Osteocyte (in vitro differentiated cells): ENCODE results near the gene OR2M3. TPM values are rescaled to one million over a fixed set of nuclear protein-coding genes. Genes with fewer than 3 reads are reported as not detected.

Experiments used
- DNase-seq: peaks from one replicate; pipeline ENCODE4 v3.0.0; 2021; ENCODE audit warnings: mixed read lengths; ENCODE audit not compliant: unreplicated experiment; ENCODE audit errors: extremely low spot score
- H3K27ac Mint-ChIP-seq: one replicate; pipeline ENCODE4 v1.8.0; 2021; ENCODE audit warnings: mild to moderate bottlenecking, mixed read lengths; ENCODE audit not compliant: unreplicated experiment
- H3K27me3 Mint-ChIP-seq: one replicate; pipeline ENCODE4 v1.8.0; 2021; ENCODE audit warnings: mixed read lengths; ENCODE audit not compliant: unreplicated experiment
- H3K36me3 Mint-ChIP-seq: one replicate; pipeline ENCODE4 v1.8.0; 2021; ENCODE audit warnings: mixed read lengths; ENCODE audit not compliant: unreplicated experiment
- H3K4me1 Mint-ChIP-seq: one replicate; pipeline ENCODE4 v1.8.0; 2021; ENCODE audit warnings: mixed read lengths; ENCODE audit not compliant: unreplicated experiment
- H3K4me3 Mint-ChIP-seq: one replicate; pipeline ENCODE4 v1.8.0; 2021; ENCODE audit warnings: mild to moderate bottlenecking, moderate library complexity, mixed read lengths; ENCODE audit not compliant: unreplicated experiment
- H3K9me3 Mint-ChIP-seq: one replicate; pipeline ENCODE4 v1.8.0; 2021; ENCODE audit warnings: mixed read lengths; ENCODE audit not compliant: unreplicated experiment
- CTCF ChIP-seq: fragments of 200-600 bp; sonication (generic); IDR thresholded peaks from 2 replicates; pipeline ENCODE4 v1.5.0; 2021; ENCODE audit warnings: antibody characterized with exemption, mild to moderate bottlenecking, moderate library complexity
- total RNA-seq: library from RNA; stranded (reverse); gene quantifications from 2 replicates; pipeline ENCODE4 v1.2.1, GENCODE V29; 2021

OR2M3 gene
- total RNA-seq, 1 donor from 2014 or later, result not detected

GRCh38 chr1:248194117-248194516 lies 2.9 kb upstream of the OR2M3 start:
- no peak for TF ChIP-seq CTCF
- Mint-ChIP-seq H3K4me1 (no peaks in the 10 kb centered on the region), H3K4me3 (no peak overlapping the region), H3K27me3 (no peaks in the 10 kb centered on the region), H3K27ac (no peak overlapping the region), H3K9me3 (peaks cover 48% of the 10 kb centered on the region), H3K36me3 (no peaks in the 10 kb centered on the region)
- no peak for DNase-seq

- Mint-ChIP-seq H3K9me3 (peaks cover 44% of the 10 kb centered on the region), H3K4me3 (no peak overlapping the region), H3K4me1 (no peaks in the 10 kb centered on the region), H3K27ac (no peak overlapping the region), H3K27me3 (no peaks in the 10 kb centered on the region), H3K36me3 (no peaks in the 10 kb centered on the region)
- DNase-seq, result no peak
- TF ChIP-seq CTCF, result no peak
These were observed 18.8 kb downstream of the OR2M3 start for GRCh38 chr1:248215880-248216279.

- H3K4me1 Mint-ChIP-seq, result no peaks in the 10 kb centered on the region
- H3K4me3 Mint-ChIP-seq, result no peak overlapping the region
- no peaks in the 10 kb centered on the region for H3K27me3 Mint-ChIP-seq
- no peak overlapping the region for H3K27ac Mint-ChIP-seq
- TF ChIP-seq CTCF, result no peak
- no peak for DNase-seq
- no peaks in the 10 kb centered on the region for H3K36me3 Mint-ChIP-seq
- peaks cover 45% of the 10 kb centered on the region for H3K9me3 Mint-ChIP-seq
These were observed 28.5 kb downstream of the OR2M3 start for GRCh38 chr1:248225537-248225936.

- no peaks in the 10 kb centered on the region for H3K4me1 Mint-ChIP-seq
- H3K36me3 Mint-ChIP-seq, result no peaks in the 10 kb centered on the region
- H3K9me3 Mint-ChIP-seq, result peaks cover 48% of the 10 kb centered on the region
- no peak for TF ChIP-seq CTCF
- H3K27ac Mint-ChIP-seq, result no peak overlapping the region
- no peak for DNase-seq
- no peaks in the 10 kb centered on the region for H3K27me3 Mint-ChIP-seq
- no peak overlapping the region for H3K4me3 Mint-ChIP-seq
These were observed 32.4 kb downstream of the OR2M3 start for GRCh38 chr1:248229360-248229908.

- no peak for TF ChIP-seq CTCF
These were observed 34.1 kb downstream of the OR2M3 start, which contains the start of gene OR2M4 for GRCh38 chr1:248231117-248231516. Gene OR2M4 (plus strand): TSS chr1:248231417. CDS start chr1:248238929, 7,512 bp downstream.

More at GRCh38 chr1:248231117-248231516, 34.1 kb downstream of the OR2M3 start, which contains the start of gene OR2M4:
- DNase-seq, result no peak
- Mint-ChIP-seq H3K36me3 (no peaks in the 10 kb centered on the region), H3K4me3 (no peak within 1 kb of the TSS), H3K27ac (no peak within 1 kb of the TSS), H3K9me3 (peaks cover 53% of the 10 kb centered on the region), H3K4me1 (no peaks in the 10 kb centered on the region), H3K27me3 (no peaks in the 10 kb centered on the region)
